Muscle of arm (tissue), 14 donors: Measurements from ENCODE around the gene NUP35. TPM values are rescaled to one million over a fixed set of nuclear protein-coding genes. Genes with fewer than 3 reads are reported as not detected.

Source experiments
- DNase-seq: peaks from one replicate; pipeline ENCODE4 v3.0.0-alpha.2; 2013
- long read RNA-seq, 11 donors: transcript quantifications; one replicate each; lab custom pipeline, GENCODE V29; 2026
- polyA plus RNA-seq, 12 donors: library from polyadenylated mRNA; unstranded; fragments of 120-200 nt; gene quantifications; one replicate each; pipeline ENCODE4 v1.2.1, GENCODE V29; 2013; ENCODE audit not compliant: insufficient read length in 12 of 12

NUP35 gene
- 10 to 100 TPM in 11 of 12 donors, not detected in 1; 12.7 to 19.4 (median 16.4) TPM for polyA plus RNA-seq
- long read RNA-seq, donor 1, transcript NUP35-201 (9 exons, 1,633 nt), result major isoform, 8 of 8 reads
- long read RNA-seq, donor 1, partial matches to known transcripts, result 0 of 8 reads
- long read RNA-seq, donor 1, other reads (novel, unspliced or antisense), result 0 of 8 reads
- long read RNA-seq, donor 2, transcript NUP35-201 (9 exons, 1,633 nt), result major isoform, 8 of 12 reads
- long read RNA-seq, donor 2, partial matches to known transcripts, result 0 of 12 reads
- long read RNA-seq, donor 2, other reads (novel, unspliced or antisense), result 0 of 12 reads
- long read RNA-seq, donor 3, partial matches to known transcripts, result 0 of 3 reads
- long read RNA-seq, donor 3, other reads (novel, unspliced or antisense), result 0 of 3 reads
- long read RNA-seq, donor 4, partial matches to known transcripts, result 0 of 2 reads
- long read RNA-seq, donor 4, other reads (novel, unspliced or antisense), result 0 of 2 reads
- long read RNA-seq, donor 5, transcript NUP35-201 (9 exons, 1,633 nt), result major isoform, 10 of 11 reads
- long read RNA-seq, donor 5, partial matches to known transcripts, result 0 of 11 reads
- long read RNA-seq, donor 5, other reads (novel, unspliced or antisense), result 0 of 11 reads
- long read RNA-seq, donor 6, partial matches to known transcripts, result 0 of 2 reads
- long read RNA-seq, donor 6, other reads (novel, unspliced or antisense), result 0 of 2 reads
- long read RNA-seq, donor 7, partial matches to known transcripts, result 0 of 3 reads
- long read RNA-seq, donor 7, other reads (novel, unspliced or antisense), result 0 of 3 reads
- long read RNA-seq, donor 8, transcript NUP35-201 (9 exons, 1,633 nt), result major isoform, 6 of 6 reads
- long read RNA-seq, donor 8, partial matches to known transcripts, result 0 of 6 reads
- long read RNA-seq, donor 8, other reads (novel, unspliced or antisense), result 0 of 6 reads
- long read RNA-seq, donor 9, transcript NUP35-201 (9 exons, 1,633 nt), result major isoform, 5 of 5 reads
- long read RNA-seq, donor 9, partial matches to known transcripts, result 0 of 5 reads
- long read RNA-seq, donor 9, other reads (novel, unspliced or antisense), result 0 of 5 reads
- long read RNA-seq, donor 10, partial matches to known transcripts, result 0 of 4 reads
- long read RNA-seq, donor 10, other reads (novel, unspliced or antisense), result 0 of 4 reads
- long read RNA-seq, donor 11, transcript NUP35-201 (9 exons, 1,633 nt), result major isoform, 9 of 9 reads
- long read RNA-seq, donor 11, partial matches to known transcripts, result 0 of 9 reads
- long read RNA-seq, donor 11, other reads (novel, unspliced or antisense), result 0 of 9 reads

- DNase-seq, result peak; percentile 96
Measured at GRCh38 chr2:183124222-183124956, at the start of gene NUP35. NUP35 (plus strand) TSS chr2:183124443; CDS start chr2:183124458, 15 bp downstream.

- no peak for DNase-seq
Measured at GRCh38 chr2:183078163-183078463, 46.1 kb upstream of the NUP35 start.

GRCh38 chr2:183078464-183079138 lies 45.6 kb upstream of the NUP35 start, which contains the start of gene DUSP19:
DUSP19 (plus strand) TSS chr2:183078747; CDS start chr2:183078934, 187 bp downstream.
- DNase-seq, result peak; percentile 98

GRCh38 chr2:183079139-183079775 lies 45.0 kb upstream of the NUP35 start:
- peak; percentile 48 for DNase-seq

GRCh38 chr2:183081911-183082310 lies 42.3 kb upstream of the NUP35 start:
- DNase-seq, result no peak

GRCh38 chr2:183088061-183088460 lies 36.2 kb upstream of the NUP35 start:
- no peak for DNase-seq

- DNase-seq, result no peak
Measured at GRCh38 chr2:183089192-183089851, 34.9 kb upstream of the NUP35 start.

- no peak for DNase-seq
Measured at GRCh38 chr2:183091318-183091953, 32.8 kb upstream of the NUP35 start.

- no peak for DNase-seq
Measured at GRCh38 chr2:183091954-183092345, 32.3 kb upstream of the NUP35 start.

- peak; percentile 5 for DNase-seq
Measured at GRCh38 chr2:183093857-183094657, 30.2 kb upstream of the NUP35 start.

- no peak for DNase-seq
Measured at GRCh38 chr2:183105402-183106134, 18.7 kb upstream of the NUP35 start.

GRCh38 chr2:183112577-183112976 lies 11.7 kb upstream of the NUP35 start:
- no peak for DNase-seq

- no peak for DNase-seq
Measured at GRCh38 chr2:183113630-183114029, 10.6 kb upstream of the NUP35 start.

- no peak for DNase-seq
Measured at GRCh38 chr2:183117226-183117625, 7.0 kb upstream of the NUP35 start.

- DNase-seq, result no peak
Measured at GRCh38 chr2:183123117-183123958, 905 bp upstream of the NUP35 start.

GRCh38 chr2:183123959-183124221 lies 353 bp upstream of the NUP35 start:
- no peak for DNase-seq

- no peak for DNase-seq
Measured at GRCh38 chr2:183124957-183125255, 663 bp downstream of the NUP35 start.
